OCI-M2 (cell line): ENCODE data around the gene CHST14.

Experiments
- DNase-seq: peaks from one replicate; lab custom pipeline; 2025; ENCODE audit not compliant: unreplicated experiment; lab: John Stamatoyannopoulos, UW

The CHST14 gene, protein sequence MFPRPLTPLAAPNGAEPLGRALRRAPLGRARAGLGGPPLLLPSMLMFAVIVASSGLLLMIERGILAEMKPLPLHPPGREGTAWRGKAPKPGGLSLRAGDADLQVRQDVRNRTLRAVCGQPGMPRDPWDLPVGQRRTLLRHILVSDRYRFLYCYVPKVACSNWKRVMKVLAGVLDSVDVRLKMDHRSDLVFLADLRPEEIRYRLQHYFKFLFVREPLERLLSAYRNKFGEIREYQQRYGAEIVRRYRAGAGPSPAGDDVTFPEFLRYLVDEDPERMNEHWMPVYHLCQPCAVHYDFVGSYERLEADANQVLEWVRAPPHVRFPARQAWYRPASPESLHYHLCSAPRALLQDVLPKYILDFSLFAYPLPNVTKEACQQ

DNA sequence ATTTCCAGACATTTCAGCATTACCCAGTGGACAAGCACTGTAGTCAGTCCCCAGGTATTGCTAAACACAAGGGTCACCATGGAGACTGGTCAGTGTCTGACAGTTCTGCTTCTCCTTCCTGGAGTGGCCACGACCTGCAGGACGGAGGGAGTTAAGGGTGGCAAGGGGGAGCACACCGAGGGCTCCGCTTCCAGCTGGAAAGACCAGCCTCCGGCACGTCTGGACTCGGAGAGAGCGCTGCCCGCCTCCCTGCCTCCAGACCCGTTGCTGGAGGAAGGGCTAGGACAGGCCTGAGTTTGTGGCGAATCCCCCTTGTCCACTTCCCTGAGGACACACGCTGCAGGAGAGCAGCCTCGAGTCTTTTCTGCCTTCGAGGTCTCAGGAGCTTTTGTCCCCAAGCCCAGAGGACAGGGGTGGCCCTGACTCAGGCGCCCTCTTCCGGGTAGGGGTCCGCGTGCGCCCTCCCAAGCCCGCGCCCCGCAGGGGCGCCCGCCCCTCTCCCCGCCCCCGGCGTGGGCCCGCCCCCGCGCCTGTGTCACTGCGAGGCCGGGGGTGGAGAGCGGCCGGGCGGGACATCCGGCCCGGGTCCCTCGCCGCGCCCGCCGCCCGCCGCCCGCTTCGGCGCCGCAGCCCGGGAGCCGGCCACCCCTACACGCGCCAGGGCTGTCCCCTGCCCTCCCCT lies at the start of gene CHST14:
CHST14 (plus strand) TSS at position 562 of the 682 bp plus-strand sequence. CDS start 230 bp downstream, outside the sequence.
- no peak for DNase-seq

DNA sequence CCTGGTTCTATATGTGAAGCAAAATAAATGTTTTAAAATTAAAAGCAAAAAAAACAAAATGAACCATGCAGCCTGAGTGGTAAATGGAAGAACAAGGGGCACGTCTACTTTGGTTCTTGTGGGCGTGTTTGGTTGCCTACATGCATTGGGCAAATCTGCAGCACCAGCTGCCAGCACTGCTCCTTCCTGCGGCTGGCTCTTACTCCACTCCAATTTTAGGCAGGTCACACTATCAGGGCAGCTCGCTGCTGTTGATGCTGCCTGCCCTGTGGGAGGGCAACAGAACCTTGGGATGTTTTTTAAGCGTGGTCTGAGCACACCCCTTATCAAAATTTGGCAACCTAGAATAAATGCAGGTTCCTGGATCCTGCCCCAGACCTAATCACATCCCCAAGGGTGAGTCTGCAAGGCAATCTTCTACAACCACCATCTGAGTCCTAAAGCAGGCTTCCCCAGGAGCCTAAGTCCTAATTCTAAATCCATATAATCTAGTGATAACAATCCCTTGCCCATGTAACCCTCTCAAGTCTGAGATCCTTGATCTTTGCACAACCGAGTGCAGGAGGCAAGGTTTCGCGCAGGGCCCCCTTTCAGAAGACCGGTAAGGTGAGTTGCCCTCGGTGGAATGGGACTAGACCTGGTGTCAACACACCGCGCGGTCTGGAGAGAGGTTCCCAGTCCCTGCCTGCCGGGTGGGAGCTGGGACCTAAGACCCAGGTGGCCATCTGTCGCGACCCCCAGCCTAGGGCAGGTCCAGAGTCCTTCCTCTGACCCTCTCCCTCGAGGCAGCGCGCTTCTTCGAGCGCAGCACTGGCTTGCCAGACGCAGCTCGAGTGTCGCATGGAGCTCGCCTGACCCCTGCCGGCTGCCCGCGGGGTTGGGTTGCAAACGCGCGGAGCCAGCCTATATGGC lies 49.3 kb upstream of the CHST14 start:
- no peak for DNase-seq

DNA sequence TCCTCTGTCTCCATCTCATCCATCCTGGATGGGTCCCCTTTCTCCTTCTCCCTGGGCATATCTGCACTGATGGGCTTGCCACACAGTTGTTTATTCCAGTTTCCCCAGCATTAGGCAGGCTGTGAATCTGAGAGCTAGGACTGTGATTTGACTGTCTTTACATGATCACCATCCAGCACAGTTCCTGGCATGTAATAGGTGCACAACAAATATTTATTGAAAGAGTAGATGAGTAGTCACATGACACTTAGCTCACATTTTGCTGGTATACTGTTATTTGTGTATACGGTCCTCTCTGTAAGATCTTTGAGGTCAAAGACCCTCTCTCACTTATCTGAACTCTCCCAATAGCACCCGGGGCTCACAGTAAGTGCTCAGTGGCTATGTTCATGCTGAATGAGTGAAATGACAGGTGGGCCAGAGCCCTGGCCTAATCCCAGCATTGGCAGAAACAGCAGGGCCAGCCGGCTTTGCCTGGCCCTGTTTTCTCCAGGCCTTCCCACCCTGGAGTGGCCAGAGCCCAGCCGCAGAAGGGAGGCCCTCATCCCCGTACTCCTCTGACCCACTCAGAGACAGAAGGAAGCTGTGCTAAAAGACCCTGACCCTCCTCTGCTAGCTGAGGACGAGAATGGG lies 46.2 kb upstream of the CHST14 start:
- DNase-seq, result no peak

DNA sequence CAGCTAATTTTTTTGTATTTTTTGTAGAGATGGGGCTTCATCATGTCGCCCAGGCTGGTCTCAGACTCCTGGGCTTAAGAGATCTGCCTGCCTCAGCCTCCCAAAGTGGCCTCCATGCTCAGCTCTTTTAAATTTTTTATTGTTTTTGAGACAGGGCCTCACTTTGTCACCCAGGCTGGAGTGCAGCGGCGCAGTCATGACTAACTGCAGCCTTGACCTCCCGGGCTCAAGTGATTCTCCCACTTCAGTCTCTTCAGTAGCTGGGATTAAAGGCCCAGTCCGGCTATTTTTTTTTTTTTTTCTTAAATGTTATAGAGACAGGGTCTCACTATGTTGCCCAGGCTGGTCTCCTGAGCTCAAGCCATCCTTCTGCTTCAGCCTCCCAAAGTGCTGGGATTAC lies 45.1 kb upstream of the CHST14 start:
- no peak for DNase-seq

DNA sequence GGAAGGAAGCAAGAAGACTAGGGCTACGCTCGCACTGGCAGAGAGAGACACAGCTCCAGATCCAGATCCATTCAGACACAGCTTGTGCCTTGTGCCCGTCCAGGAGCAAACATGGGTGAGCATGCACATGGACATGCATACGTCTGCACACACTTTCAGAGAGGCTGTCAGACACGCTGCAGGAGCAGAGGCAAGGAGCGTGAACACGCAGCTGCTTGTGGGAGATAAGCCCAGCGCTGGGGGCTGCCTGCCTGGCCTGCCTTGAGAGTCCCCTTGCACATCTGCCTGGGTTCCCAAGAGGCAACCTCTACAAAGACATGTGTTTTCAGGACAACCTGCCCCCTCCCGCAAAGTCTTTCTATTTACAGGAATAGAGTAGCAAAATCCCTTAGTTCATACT lies 43.6 kb upstream of the CHST14 start:
- DNase-seq, result no peak

DNA sequence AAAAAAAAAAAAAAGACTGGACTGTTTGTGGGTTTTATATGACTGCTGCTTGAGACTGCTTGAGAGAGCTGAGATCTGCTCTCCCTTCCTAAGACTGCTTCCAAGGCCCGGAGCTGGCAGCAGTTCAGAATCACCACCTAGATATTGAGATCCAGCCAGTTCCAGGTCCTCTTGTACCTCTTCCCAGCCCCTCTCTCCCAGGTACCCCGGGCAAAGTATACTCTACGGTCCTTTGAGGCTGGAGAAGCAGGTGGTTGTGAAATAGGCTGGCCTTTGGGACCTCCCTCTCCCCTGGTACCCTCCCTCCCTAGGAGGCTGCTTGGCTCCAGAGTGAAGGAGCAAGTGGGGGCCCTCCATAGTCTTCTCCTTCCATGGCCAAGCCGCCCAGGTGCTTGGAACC lies 42.6 kb upstream of the CHST14 start:
- no peak for DNase-seq

DNA sequence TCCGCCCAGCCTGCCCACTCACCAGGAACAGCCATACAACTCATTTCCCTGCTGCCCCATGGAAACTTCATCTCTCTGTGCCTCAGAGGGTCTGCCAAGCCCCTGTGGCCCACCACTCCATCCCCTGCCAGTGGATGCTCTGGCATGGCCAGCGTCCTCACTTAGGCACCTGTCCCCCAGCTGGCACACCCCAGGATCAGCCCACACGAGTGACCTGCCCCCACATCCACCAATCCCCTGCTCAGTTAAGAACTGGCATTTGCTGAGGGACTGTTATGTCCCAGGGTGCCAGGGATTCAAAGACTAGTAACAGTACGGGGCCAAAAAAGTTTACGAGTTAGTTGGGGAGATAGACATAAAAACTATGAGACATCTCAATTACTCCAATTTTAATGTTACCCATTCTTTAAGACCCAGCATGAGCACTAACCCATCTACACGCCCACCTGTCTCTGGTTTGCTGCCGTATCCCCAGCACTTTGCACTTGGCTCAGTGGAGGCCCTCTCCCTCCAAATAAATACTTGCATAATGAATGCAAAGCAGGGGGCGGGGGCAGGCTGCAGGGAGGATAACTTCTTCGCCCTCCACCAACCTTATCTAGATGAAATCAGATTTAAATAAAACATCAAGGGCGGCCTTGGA lies 41.6 kb upstream of the CHST14 start:
- no peak for DNase-seq

DNA sequence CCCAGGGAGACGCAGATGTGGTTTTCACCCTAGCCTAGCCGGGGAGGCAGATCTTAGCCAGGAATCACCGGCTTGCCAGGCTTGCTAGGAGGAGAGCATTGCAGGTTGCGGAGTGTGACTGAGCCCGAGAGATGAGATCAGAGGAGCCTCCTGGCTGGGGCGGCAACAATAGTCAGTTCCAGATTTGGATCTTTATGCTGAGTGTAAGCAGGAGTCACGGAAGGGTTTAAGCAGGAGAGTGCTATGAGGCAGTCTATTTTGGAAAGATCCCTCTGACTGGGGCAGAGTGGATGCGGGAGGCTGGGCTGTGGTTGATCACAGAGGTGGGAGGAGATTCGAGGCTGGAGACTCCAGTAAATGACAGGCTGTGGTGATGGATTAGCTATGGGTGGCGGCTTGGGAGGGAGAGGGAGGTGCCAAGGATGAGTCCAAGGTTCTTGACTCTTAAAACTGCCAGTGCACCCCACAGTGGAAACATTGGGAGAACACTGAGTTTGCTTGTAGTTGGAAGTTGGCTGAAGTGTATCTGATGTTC lies 40.4 kb upstream of the CHST14 start:
- no peak for DNase-seq

DNA sequence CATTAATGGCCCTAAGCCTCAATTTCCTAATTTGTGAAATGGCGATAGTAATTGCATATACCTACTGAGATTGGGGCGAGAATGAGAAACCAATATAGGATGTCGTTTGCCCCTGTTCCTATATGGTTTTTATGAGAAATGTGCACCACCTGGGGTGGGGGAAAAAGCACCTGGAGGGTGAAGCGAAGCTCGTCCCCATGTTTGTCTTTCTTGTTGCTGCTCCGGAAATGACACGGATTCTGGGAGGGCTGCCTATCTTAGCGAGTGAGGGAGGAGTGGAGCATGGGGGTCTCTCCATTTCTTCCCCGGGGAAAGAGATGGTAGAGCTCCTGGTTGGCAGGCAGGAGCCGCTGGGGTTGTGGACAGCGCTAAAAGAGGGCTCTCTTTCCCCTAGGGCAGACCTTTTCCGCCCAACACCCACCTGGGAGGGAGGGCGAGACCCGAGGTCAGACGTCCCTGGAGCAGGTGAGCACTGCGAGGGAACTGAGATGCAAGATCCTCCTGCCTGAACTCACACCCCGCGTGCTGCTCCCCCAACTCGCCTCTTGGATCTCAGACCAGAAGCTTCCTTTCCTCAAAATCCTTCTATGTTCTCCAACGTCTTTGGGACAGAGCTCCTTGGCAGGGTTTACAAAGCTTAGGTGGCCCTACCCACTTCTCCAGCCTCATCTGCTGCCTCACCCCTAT lies 35.6 kb upstream of the CHST14 start:
- DNase-seq, result no peak

DNA sequence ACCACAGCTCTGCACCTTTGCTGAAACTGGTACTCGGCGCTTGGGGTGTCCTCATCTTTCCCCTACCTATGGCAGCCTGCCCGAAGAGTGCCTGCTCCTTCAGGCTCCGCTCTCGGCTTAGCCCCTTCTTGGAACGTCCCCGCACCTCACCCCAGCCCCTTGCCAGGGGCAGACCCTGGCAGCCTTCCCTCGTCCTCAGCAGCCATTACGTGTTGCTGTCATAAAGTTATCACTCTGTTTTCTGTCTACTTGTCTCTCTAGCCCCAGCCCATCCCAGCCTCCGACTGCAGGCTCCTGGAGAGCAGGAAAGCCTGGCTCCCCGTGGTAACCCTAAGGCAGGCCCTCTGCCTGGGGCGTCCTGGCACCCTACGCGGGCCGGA lies 35.1 kb upstream of the CHST14 start:
- no peak for DNase-seq

DNA sequence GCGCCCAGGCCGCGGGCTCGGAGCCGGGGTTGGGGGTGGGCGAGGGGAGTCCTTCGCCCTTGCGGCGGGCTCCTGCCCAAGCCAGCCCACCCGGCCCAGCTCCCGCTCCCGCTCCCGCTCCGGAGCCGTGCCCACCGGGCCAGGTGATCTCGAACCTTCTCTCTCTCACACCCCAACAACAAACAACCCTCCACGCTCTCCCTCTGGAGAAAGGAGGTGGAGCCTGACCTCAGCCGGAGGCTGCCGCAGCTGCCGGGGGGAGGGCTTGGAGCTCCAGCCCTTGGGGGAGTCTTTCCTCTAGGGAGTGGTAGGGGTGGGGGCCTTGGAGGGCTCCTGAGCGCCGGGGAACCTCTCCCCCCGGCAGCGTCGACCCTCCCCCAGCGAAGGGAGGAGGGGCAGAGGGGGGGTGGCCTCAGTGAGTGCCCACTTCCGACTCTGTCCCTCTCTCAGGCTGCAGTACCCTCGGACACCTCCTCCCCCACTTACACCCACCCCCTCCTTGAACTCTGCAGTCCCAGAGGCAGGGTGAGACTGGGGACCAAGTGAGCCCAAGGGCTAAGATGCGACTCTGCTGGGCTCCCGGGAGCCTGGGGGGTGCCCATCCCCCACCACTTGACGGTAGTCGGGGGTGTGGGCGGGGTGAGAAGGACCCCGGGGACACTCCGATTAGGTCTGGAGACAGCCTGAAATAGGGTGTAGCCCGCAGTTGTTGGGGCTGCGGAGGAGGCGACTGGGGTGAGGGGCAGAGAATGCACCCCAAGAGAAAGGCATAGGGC lies 34.5 kb upstream of the CHST14 start:
- no peak for DNase-seq

DNA sequence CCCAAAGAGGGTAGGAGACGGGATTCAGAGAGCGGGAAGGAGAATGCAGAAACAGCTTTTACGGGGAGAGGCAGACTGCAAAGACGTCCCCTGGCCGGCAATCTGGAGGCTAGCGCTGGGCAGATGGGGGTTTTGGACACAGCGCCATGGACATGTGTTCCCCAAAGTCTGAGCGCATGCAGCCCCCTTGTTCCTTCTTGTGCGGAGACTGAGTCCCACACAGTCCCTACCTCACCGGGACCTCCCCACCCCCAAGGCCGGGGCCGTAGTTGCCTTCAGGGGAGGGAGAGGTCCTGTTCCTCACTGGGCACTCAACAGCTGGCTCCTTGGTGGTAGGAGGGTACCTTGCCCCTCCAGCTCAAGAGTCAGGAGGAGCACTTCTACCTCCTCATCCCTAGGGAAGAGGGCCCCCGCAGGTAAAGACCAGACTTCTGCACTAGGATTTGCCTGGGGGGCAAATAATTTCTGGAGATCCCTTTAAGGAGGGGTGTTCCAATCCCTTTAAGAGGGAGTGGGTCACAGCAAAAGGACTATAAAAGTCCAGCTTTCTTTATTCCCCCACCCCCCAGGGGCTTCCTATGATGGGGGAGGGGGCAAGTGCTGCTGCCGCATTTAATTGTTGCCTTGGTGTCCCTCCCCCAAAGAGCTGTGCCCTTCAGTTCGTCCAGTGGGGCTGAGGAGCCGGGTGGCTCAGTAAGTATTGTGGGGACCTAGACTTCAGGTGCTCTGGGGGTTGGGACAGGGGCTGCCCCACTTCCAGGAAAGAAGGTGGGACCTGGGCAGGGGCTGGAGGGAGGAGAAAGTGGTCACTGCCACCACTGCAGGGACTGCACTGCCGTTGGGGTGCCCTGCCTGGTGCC lies 33.7 kb upstream of the CHST14 start:
- DNase-seq, result no peak

DNA sequence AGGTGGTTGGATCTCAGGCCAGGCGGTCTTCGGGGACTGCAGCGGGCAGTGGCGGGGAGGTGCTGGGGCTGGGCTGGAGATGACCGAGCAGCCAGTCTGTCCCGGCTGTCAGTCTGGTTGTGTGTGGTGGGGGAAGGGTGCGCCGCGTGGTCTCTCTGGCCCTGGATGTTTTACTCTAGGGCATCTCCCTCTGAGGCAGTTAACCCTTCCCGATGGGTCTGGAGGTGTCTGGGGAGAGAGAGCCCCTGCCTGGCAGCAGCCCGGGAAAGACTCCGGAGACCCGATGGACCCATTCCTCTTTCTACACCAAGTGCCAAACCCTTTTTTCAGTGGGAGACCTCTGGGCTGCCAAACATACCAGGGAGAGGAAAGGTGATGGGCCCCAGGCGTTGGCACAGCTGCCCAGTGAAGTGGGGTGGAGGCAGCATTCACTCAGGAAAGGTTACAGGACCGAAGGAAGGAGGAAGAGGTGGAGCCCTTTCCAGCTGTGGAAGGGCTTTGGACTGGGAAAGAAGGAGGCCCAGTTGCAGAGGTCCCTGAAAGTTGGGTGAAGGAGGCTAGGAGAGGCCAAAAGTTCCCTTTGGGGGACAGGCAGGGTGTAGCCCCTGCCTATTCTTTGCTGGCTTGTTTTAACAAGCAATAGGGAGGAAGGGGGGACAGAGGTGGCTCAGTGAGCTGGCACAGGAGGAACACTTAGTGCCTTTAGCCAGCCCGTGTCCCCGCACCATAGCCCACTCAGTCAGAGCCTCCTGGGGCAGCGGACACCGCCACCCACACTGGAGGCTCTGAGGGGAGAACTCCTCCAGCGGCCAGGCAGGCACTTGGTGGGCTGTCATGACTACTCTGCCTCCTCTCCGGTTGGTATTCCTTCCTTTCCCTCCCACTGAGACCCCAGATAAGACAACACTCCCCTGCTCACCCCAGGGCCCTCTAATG lies 32.8 kb upstream of the CHST14 start:
- DNase-seq, result no peak

DNA sequence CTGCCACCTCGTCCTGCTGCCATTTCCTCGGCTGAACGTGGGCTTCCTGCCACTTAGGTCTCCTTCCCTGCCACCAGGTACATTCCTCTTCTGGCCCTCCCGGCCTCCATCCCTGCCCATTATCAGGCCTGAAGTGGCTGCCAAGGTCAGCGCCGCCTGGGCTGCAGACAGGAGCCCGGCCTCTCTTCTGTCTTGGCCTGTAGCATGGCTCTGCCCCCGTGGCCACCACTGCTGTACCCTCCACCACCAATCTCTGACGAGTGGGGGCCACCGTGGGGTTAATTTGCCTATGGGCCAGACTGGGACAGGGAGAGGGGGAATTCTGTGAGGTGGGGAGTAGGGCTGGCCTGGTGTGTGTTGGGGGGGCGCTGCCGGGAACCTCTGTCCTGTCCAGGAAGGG lies 32.1 kb upstream of the CHST14 start:
- no peak for DNase-seq

DNA sequence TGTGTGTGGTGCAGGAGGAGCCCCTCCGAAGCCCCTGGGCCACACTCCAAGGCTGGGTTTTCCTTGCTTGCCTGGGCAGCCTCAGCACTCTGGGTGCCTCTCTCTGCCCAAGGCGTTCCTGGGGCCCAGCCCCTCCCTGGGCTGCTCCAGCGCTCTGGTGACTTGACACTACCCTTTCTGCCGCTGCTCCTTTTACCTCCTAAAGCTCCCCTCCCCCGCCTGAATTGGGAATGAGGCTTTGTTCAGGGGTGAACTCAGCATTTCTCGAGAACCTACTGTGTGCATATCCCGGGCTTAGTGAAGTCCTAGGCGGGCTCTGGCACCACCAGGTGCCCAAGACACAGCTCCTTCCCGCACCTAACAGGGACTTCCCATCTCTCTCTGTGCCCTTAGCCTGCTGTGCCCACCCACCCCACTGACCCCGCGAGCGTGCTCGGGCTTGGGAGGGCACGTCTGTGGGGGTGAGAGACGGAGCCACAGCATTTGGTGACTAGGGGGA lies 31.3 kb upstream of the CHST14 start:
- no peak for DNase-seq

DNA sequence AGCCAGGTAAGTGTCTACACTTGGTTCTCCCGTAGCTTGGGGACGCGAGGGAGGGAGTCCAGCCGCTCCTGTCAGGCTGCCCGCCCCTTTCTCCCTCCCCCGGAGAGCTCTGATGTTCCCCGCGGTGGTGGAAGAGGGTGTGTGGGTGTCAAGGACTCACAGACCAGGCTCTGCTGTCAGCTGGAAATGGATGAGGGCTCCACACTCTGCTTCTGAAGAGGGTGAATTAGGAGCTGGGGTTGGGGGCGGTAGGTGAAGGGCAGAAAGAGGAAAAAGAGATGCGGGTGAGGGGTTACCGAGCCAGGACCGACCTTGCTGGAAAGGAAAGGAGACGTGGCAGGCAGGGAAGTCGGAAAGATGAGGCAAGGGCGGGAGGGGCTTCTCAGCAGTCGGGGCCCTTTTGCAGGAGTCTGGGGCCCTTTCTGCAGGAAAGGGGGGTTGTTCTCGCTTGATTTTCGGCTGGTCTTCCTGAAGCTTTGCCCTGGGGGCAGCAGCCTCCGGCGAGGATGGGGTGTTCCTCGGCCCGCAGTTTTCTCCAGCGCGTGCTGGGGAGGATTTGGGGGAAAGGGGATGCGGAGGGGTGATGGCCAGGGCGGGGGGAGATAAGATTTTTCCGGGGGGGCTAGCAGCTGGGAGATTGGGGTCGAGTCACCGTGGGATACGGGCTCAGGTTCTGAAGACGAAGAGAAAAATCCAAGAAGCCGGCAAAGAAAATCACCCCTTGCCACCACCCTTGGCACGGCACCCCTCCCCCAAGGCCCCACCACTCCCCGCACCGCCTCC lies 30.6 kb upstream of the CHST14 start:
- DNase-seq, result no peak
